RWPE2 (cell line): Measurements from ENCODE around the gene ADAMTSL1.

Experiments
- ATAC-seq: fragments of 200-7000 bp; cut with Tn5 transposase; 3 replicates; pipeline ENCODE4 v1.9.1; 2021; ENCODE audit warnings: low read depth
- DNase-seq: peaks from one replicate; pipeline ENCODE4 v3.0.0-alpha.2; 2020; ENCODE audit warnings: low spot score
- H3K27ac ChIP-seq: fragments of 450-650 bp; 2 replicates; pipeline ENCODE4 v1.5.1; 2017; ENCODE audit warnings: mild to moderate bottlenecking; ENCODE audit not compliant: poor library complexity, severe bottlenecking
- H3K27me3 ChIP-seq: fragments of 250-450 bp; sonication (Bioruptor Pico); 2 replicates; pipeline ENCODE4 v1.5.1; 2021; ENCODE audit warnings: mild to moderate bottlenecking, moderate library complexity; ENCODE audit not compliant: insufficient read depth, poor library complexity, severe bottlenecking
- H3K36me3 ChIP-seq: fragments of 250-450 bp; sonication (Bioruptor Pico); 2 replicates; pipeline ENCODE4 v1.5.1; 2020; ENCODE audit warnings: low read depth, mild to moderate bottlenecking, moderate library complexity
- H3K4me1 ChIP-seq: fragments of 250-450 bp; sonication (Bioruptor Pico); 2 replicates; pipeline ENCODE4 v1.5.1; 2021; ENCODE audit warnings: mild to moderate bottlenecking, moderate library complexity; ENCODE audit not compliant: insufficient read depth, poor library complexity, severe bottlenecking
- H3K4me3 ChIP-seq: fragments of 250-450 bp; sonication (Bioruptor Pico); 2 replicates; pipeline ENCODE4 v1.5.1; 2021; ENCODE audit warnings: mild to moderate bottlenecking, moderate library complexity; ENCODE audit not compliant: severe bottlenecking
- H3K9me3 ChIP-seq: fragments of 250-450 bp; sonication (Bioruptor Pico); 2 replicates; pipeline ENCODE4 v1.5.1; 2021; ENCODE audit warnings: mild to moderate bottlenecking, moderate library complexity; ENCODE audit not compliant: severe bottlenecking
- CTCF ChIP-seq: fragments of 450-650 bp; IDR thresholded peaks from one replicate; pipeline ENCODE4 v1.5.1; 2017; ENCODE audit warnings: mild to moderate bottlenecking, moderate library complexity; ENCODE audit not compliant: poor library complexity, severe bottlenecking

Gene ADAMTSL1

DNA sequence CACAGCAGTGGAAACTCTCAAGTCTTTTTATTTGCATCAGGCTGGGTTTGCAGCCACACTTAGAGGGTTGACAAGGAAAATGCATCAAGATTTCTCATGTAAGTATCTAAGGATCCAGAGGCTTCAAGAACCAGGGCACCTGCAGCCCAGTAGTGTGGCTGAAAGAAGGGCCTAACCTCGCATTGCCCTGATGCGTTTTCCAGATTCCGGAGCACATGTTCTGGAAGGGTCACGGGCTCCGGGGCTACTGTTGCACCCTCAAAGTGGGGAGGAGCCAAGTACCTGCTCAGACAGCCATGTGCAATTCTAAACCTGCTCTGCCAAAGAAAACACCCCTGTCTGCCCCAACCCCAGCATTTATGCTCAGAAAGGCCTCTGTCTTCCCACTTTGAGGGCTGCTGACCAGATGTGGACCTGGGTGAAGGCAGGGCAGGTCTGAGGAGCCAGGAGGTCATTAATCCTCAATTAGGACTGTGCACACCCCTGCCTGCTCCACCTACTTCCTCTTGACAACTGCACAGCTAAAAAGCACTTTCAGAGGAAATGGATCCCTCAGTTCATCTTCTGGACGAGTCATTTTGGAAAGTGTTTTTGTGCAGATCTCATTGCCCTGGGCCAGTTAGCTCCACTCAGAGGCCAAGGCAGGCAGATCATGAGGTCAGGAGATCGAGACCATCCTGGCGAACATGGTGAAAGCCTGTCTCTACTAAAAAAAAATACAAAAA, 448.4 kb downstream of the ADAMTSL1 start:
- H3K4me1 ChIP-seq, result no peaks in the 10 kb centered on the region
- no peak for ATAC-seq
- no peaks in the 10 kb centered on the region for H3K27me3 ChIP-seq
- H3K27ac ChIP-seq, result no peak overlapping the region
- H3K9me3 ChIP-seq, result no peaks in the 10 kb centered on the region
- TF ChIP-seq CTCF, result no peak
- no peak overlapping the region for H3K4me3 ChIP-seq
- DNase-seq, result no peak
- H3K36me3 ChIP-seq, result no peaks in the 10 kb centered on the region

GRCh38 chr9:18923167-18923566, 449.2 kb downstream of the ADAMTSL1 start:
- Histone ChIP-seq H3K4me3 (no peak overlapping the region), H3K27me3 (no peaks in the 10 kb centered on the region), H3K36me3 (no peaks in the 10 kb centered on the region), H3K4me1 (no peaks in the 10 kb centered on the region), H3K9me3 (no peaks in the 10 kb centered on the region), H3K27ac (no peak overlapping the region)
- DNase-seq, result no peak
- no peak for TF ChIP-seq CTCF
- ATAC-seq, result no peak

DNA sequence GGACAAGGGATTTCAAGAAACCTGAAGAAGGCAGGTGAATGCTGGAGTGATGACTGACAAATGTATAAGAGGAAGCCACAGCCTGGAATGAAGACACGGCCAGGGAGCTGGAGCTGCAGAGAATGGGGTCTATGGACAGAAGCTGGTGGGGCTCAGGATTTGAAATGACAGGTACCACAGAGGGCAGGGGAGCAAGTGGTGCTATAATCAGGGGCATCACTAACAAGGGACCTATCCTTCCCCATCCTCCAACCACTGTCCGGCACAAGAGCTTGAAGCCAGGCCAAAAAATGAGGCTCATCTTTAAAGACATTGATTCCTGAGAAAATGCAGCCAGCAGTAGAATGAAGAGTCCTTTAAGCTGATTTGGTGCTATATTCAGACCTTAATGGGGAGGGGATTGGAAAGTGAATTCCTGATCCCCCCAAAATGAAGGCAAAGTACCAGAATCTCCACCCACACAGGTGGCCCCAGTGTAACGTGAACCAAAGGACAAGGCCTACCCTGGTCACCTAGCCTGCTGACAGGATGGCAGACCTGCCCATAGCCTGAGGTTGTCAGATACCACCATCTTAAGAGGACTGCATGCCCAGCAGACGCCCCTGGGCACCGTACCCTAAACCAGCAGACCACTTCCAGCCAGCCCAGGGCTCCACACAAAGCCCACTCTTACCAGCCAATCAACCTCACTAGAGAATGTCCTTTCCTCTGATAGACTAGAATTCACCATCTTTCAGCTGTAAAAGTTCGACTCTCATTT, 449.9 kb downstream of the ADAMTSL1 start:
- Histone ChIP-seq H3K4me1 (no peaks in the 10 kb centered on the region), H3K27me3 (no peaks in the 10 kb centered on the region), H3K36me3 (no peaks in the 10 kb centered on the region), H3K4me3 (no peak overlapping the region), H3K27ac (no peak overlapping the region), H3K9me3 (no peaks in the 10 kb centered on the region)
- TF ChIP-seq CTCF, result no peak
- ATAC-seq (no peak), DNase-seq (no peak)

DNA sequence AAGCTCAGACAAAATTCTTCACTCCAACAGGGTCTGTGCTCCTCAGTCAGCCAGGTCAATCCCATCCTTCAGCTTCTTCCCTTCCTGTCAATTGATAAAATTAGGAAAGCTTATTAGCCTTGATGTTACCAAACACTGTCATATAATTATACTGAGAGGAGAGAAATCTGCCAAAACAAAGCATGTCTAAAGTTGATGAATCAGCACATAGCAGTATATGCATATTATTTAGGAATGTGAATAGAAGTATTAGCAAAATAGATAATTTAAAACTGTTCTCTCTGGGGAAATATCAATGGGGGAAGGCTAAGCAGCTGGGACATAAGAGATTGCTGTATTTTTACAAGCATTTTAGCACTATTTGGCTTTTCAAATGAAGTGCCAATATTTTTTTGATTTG, 451.9 kb downstream of the ADAMTSL1 start:
- H3K4me3 ChIP-seq, result no peak overlapping the region
- no peaks in the 10 kb centered on the region for H3K27me3 ChIP-seq
- H3K36me3 ChIP-seq, result no peaks in the 10 kb centered on the region
- no peaks in the 10 kb centered on the region for H3K4me1 ChIP-seq
- no peak for ATAC-seq
- H3K27ac ChIP-seq, result no peak overlapping the region
- TF ChIP-seq CTCF, result no peak
- no peak for DNase-seq
- H3K9me3 ChIP-seq, result no peaks in the 10 kb centered on the region

DNA sequence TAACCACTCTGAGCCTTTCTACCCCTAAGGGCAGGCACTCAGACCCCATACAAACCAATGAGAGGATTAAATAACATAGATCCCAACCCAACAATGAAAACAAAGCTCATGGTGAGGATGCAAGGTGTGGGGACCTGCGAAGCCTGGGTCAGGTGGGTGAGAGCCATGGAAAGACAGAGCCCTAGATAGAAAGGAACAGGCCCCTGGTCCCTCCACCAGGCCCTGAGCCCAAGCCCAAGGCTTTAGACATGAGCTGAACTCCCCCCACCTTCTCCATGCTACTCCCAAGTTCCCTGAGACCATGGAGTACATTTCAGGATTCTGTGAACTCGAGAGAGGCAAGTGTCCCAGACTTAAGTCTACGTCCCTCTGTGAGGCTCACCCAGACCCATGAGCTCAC, 452.6 kb downstream of the ADAMTSL1 start:
- no peak for TF ChIP-seq CTCF
- DNase-seq (no peak), ATAC-seq (no peak)
- Histone ChIP-seq H3K4me3 (no peak overlapping the region), H3K27ac (no peak overlapping the region), H3K9me3 (no peaks in the 10 kb centered on the region), H3K27me3 (no peaks in the 10 kb centered on the region), H3K36me3 (no peaks in the 10 kb centered on the region), H3K4me1 (no peaks in the 10 kb centered on the region)
